Endothelial cell of umbilical vein (primary cell): Measurements from ENCODE around the gene PROK1. TPM values are rescaled to one million over a fixed set of nuclear protein-coding genes. Genes with fewer than 3 reads are reported as not detected.

ENCODE experiments used
- BruUV-seq: library from RNA; stranded (reverse); fragments of 400-500 nt; replicated peaks from 2 replicates; lab custom pipeline; 2021; lab: Mats Ljungman, UMichigan
- CTCF ChIA-PET: fragments of 300-600, 350-600 bp; sonication (Branson Sonifier 250); formaldehyde crosslinking; loops from one replicate; lab custom pipeline; 2021; ENCODE audit warnings: antibody characterized with exemption, inconsistent platforms; lab: Charles Lee
- POLR2A ChIA-PET: fragments of 300-600, 350-600 bp; sonication (Branson Sonifier 250); formaldehyde crosslinking; loops from one replicate; lab custom pipeline; 2021; ENCODE audit warnings: antibody characterized with exemption, inconsistent platforms; lab: Charles Lee
- DNase-seq: peaks from one replicate; pipeline ENCODE4 v3.0.0-alpha.2; 2011; ENCODE audit warnings: low read depth, low spot score
- FAIRE-seq: peaks from 2 replicates; lab custom pipeline; 2011; peaks lifted over from hg19 to GRCh38; lab: Jason Lieb, UNC
- H2AFZ ChIP-seq: 2 replicates; pipeline ENCODE4 v1.6.0; 2012; ENCODE audit warnings: low read depth, low read length, control low read depth, inconsistent platforms
- H3K27ac ChIP-seq: 2 replicates; pipeline ENCODE4 v1.5.1; 2011; ENCODE audit warnings: low read depth, mild to moderate bottlenecking, control low read depth, low read length, moderate library complexity; ENCODE audit not compliant: insufficient read depth
- H3K27me3 ChIP-seq, 2 experiments: 2 replicates each; pipeline versions ENCODE4 v1.6.0 to v1.6.1; 2011; ENCODE audit warnings: low read length in 2 of 2, mixed read lengths in 1 of 2; ENCODE audit not compliant: control insufficient read depth in 2 of 2, insufficient read depth in 2 of 2
- H3K36me3 ChIP-seq, 2 experiments: 2 replicates in 1 of 2; 3 replicates in 1 of 2; pipeline ENCODE4 v1.5.1; 2011; ENCODE audit warnings: low read length in 2 of 2, mild to moderate bottlenecking in 1 of 2, moderate library complexity in 1 of 2; ENCODE audit not compliant: control insufficient read depth in 2 of 2, insufficient read depth in 2 of 2; ENCODE audit errors: extremely low read depth in 1 of 2
- H3K4me1 ChIP-seq: 3 replicates; pipeline ENCODE4 v1.5.1; 2011; ENCODE audit warnings: mild to moderate bottlenecking, low read length; ENCODE audit not compliant: control insufficient read depth, insufficient read depth; ENCODE audit errors: extremely low read depth
- H3K4me2 ChIP-seq: 2 replicates; pipeline ENCODE4 v1.6.1; 2011; ENCODE audit warnings: low read length, control low read depth, mixed read lengths; ENCODE audit not compliant: insufficient read depth
- H3K4me3 ChIP-seq, 3 experiments: fragments of 200-600 bp in 1 of 3; sonication (generic), shearing (Covaris generic) in 1 of 3; replicated peaks in 1 of 3; 2 replicates each; pipeline ENCODE4 v1.5.1; 2011 to 2016; ENCODE audit warnings: control low read depth in 3 of 3, low read length in 3 of 3, mild to moderate bottlenecking in 2 of 3, inconsistent platforms in 1 of 3, low read depth in 1 of 3, moderate library complexity in 1 of 3; ENCODE audit not compliant: insufficient read depth in 1 of 3
- H3K79me2 ChIP-seq: 2 replicates; pipeline ENCODE4 v1.6.0; 2012; ENCODE audit warnings: low read length, inconsistent platforms; ENCODE audit not compliant: control insufficient read depth, insufficient read depth
- H3K9ac ChIP-seq: replicated peaks from 2 replicates; pipeline ENCODE3; 2011; ENCODE audit warnings: low read length, control low read depth; ENCODE audit not compliant: insufficient read depth; ENCODE audit errors: extremely low read depth
- H3K9me1 ChIP-seq: replicated peaks from 3 replicates; pipeline ENCODE4 v1.6.0; 2011; ENCODE audit warnings: mild to moderate bottlenecking, low read length; ENCODE audit not compliant: control insufficient read depth, insufficient read depth; ENCODE audit errors: extremely low read depth
- H3K9me3 ChIP-seq: replicated peaks from 2 replicates; pipeline ENCODE4 v1.5.1; 2012; ENCODE audit warnings: low read length, inconsistent platforms; ENCODE audit not compliant: control insufficient read depth, insufficient read depth
- H4K20me1 ChIP-seq: replicated peaks from 2 replicates; pipeline ENCODE3; 2011; ENCODE audit warnings: mild to moderate bottlenecking, low read length; ENCODE audit not compliant: control insufficient read depth, insufficient read depth; ENCODE audit errors: extremely low read depth
- CTCF ChIP-seq, 2 donors: IDR thresholded peaks; 1 replicate in 1 of 2; 2 replicates in 1 of 2; pipeline ENCODE4 v1.5.1; 2011; ENCODE audit warnings: low read length in 2 of 2, mild to moderate bottlenecking in 2 of 2, moderate library complexity in 2 of 2, control low read depth in 1 of 2, inconsistent platforms in 1 of 2, low read depth in 1 of 2; ENCODE audit not compliant: insufficient read depth in 1 of 2; ENCODE audit errors: extremely low read depth in 1 of 2
- EZH2 ChIP-seq: IDR thresholded peaks from 2 replicates; pipeline ENCODE4 v1.6.1; 2012; ENCODE audit warnings: borderline replicate concordance, low read depth, mild to moderate bottlenecking, moderate library complexity, low read length, inconsistent platforms; ENCODE audit not compliant: severe bottlenecking
- FOS ChIP-seq: IDR thresholded peaks from 2 replicates; pipeline ENCODE4 v1.6.1; 2011; ENCODE audit warnings: mild to moderate bottlenecking, low read length, moderate library complexity, borderline replicate concordance; ENCODE audit not compliant: insufficient read depth
- GATA2 ChIP-seq: IDR thresholded peaks from 2 replicates; pipeline ENCODE4 v1.7.0; 2011; ENCODE audit warnings: low read depth, mild to moderate bottlenecking, moderate library complexity, mixed read lengths, low read length; ENCODE audit not compliant: insufficient read length, insufficient read depth
- JUN ChIP-seq: IDR thresholded peaks from 2 replicates; pipeline ENCODE4 v1.6.1; 2011; ENCODE audit warnings: borderline replicate concordance, low read depth; ENCODE audit not compliant: insufficient read length, insufficient read depth
- MAX ChIP-seq: IDR thresholded peaks from 2 replicates; pipeline ENCODE4 v1.6.1; 2011; ENCODE audit not compliant: insufficient read depth, insufficient read length
- MYC ChIP-seq: IDR thresholded peaks from one replicate; pipeline ENCODE4 v1.6.1; 2011; ENCODE audit warnings: mild to moderate bottlenecking, low read depth, low read length
- POLR2A ChIP-seq: IDR thresholded peaks from 2 replicates; pipeline ENCODE4 v1.6.1; 2012; ENCODE audit warnings: low read depth, mild to moderate bottlenecking, control low read depth, low read length
- POLR2AphosphoS5 ChIP-seq: IDR thresholded peaks from 2 replicates; pipeline ENCODE4 v1.6.1; 2012; ENCODE audit warnings: low read depth, mild to moderate bottlenecking, control low read depth, low read length, moderate library complexity; ENCODE audit not compliant: insufficient read depth
- dilution Hi-C: fragments of 300-500 bp; cut with MboI; formaldehyde crosslinking; loops from one replicate; pipeline ENCODE4 v1.15.0; 2019; ENCODE audit warnings: low sequenced_read_pairs; ENCODE audit not compliant: extremely low pct_ligation_motif_present
- intact Hi-C: fragments of 100-400 bp; cut with micrococcal nuclease; formaldehyde crosslinking; loops from one replicate; pipeline ENCODE4 v1.10.0; 2022
- polyA plus RNA-seq, 4 experiments: library from polyadenylated mRNA; depleted of rRNA in 3 of 4; stranded (reverse) in 3 of 4; unstranded in 1 of 4; fragments of >200 nt; gene quantifications; 2 replicates each; pipeline versions ENCODE4 v1.2.1 to v1.2.3, GENCODE V29; 2011 to 2012; ENCODE audit warnings: missing spikeins in 1 of 4
- total RNA-seq: library from RNA; stranded (reverse); gene quantifications from 2 replicates; pipeline ENCODE4 v1.2.3, GENCODE V29; 2021

Gene PROK1
- total and polyA plus RNA-seq, 2 donors (not counting 3 experiments of a cell fraction or from before 2014, with no cell fraction given): not detected

GRCh38 chr1:110465814-110466380 is 14.9 kb downstream of the PROK1 start:
- H3K9me3 ChIP-seq: no peaks in the 10 kb centered on the region
- intact Hi-C loops (no loop called here), dilution Hi-C loops (no loop called here)
- H3K9ac ChIP-seq: no peak overlapping the region
- H2AFZ ChIP-seq: no peak overlapping the region
- FAIRE-seq (no peak), DNase-seq (no peak)
- H4K20me1 ChIP-seq: no peaks in the 10 kb centered on the region
- BruUV-seq: no TSS peak
- no peak overlapping the region for H3K4me3 ChIP-seq
- TF ChIP-seq POLR2A (no peak), MAX (no peak), JUN (no peak), MYC (no peak), FOS (no peak), GATA2 (no peak), EZH2 (no peak), POLR2AphosphoS5 (no peak), CTCF (IDR thresholded peaks at IDR 0.05; ENCODE audit: extremely low read depth in 1 of 2, insufficient read depth in 1 of 2, low read depth in 1 of 2, low read length in 2 of 2) (no peak)
- H3K79me2 ChIP-seq: no peaks in the 10 kb centered on the region
- no peak overlapping the region for H3K27ac ChIP-seq
- H3K4me1 ChIP-seq: no peaks in the 10 kb centered on the region
- CTCF ChIA-PET: interaction anchor here (1.2 to 7.2 kb wide), 4 partner anchors 11 to 269 kb away, joined by 4 to 78 read pairs (median 8); no protein-coding TSS in a partner anchor
- no peaks in the 10 kb centered on the region for H3K9me1 ChIP-seq
- POLR2A ChIA-PET: no interaction called here
- H3K4me2 ChIP-seq: no peak overlapping the region
- no peaks in the 10 kb centered on the region for H3K36me3 ChIP-seq
- H3K27me3 ChIP-seq: peaks cover 0 to 1% of the 10 kb centered on the region in 2 experiments
